CD4-positive, alpha-beta T cell treated with Interferon alpha-2 for 1 hour (primary cell): ENCODE data around the gene SPOCD1.
"Not testable (repeated sequence)": the region's sequence is repeated elsewhere in the genome, so short reads cannot be mapped to it uniquely, and the experiment has no call there.

Experiments used
- DNase-seq, 2 donors: peaks; one replicate each; pipeline ENCODE4 v3.0.0-alpha.2; 2020 to 2022

SPOCD1 gene

DNA sequence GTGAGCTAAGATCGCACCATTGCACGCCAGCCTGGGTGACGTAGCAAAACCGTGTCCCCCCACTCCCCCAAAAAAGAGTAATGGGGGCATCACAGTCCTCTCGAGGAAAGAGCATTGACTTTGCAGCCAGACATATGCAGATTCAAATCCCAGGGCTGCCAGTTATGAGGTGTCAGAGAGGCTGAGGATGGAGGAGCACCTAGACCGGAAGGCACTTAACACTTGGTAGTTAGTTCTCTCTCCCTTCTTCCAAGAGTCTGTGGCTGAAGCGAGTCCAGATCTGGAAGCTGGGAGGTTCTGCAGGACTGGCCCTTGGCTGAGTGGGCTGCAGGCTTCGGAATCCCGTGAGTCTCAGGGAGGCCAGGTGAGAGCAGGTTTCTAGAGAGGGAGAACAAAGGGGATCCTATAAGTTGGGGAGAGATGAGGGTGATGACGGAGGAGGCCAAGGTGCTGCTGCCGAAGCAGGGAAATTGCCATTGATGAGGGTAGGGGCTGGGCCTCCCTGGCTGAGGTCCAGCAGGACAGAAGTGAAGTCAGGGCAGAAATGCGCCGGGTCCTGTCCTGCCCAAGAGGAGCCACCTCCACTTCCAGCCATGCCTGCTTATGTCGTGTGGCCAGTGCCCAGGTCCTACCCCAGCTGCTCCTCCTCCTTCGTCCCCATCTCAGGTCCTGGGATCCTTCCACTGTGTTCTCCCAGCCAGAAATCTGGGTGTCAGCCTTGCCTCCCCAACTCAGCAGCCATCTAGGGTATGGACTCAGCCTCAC lies 13.3 kb upstream of the SPOCD1 start:
- no peak for DNase-seq

GRCh38 chr1:31828341-31828740 lies 12.5 kb upstream of the SPOCD1 start:
- DNase-seq, result no peak

- no peak for DNase-seq
These were observed 8.0 kb upstream of the SPOCD1 start for GRCh38 chr1:31823780-31824179.

DNA sequence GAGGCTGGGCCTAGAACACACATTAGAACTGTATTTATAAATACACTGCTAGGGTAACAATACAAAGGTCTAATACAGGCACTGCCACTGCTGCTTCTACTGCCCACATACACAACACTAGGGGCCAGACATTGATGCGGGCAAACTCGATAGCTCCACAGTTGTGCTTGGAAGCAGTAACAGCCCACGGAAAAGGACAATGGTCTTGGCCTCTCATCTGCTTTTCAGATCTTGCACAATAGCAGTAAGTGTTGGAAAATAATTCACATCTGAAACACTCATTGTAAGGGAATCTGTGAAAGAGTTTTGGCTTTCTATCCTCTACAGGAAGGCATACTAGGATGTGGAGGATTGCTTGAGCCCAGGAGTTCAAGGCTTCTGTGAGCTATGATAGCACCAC lies 6.9 kb upstream of the SPOCD1 start:
- no peak for DNase-seq

DNA sequence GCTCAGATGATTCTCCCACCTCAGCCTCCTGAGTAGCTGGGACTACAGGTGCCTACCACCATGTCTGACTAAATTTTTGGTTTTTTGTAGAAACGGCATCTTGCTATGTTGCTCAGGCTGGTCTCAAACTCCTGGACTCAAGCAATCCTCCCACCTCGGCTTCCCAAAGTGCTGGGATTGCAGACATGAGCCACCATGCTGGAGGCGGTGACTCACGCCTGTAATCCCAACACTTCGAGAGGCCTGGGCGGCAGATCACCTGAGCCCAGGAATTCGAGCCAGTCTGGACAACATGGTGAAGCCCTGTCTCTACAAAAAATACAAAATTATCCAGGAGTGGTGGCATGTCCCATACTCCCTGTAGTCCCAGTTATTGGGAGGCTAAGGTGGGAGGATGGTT lies 4.4 kb upstream of the SPOCD1 start:
- not testable (repeated sequence) for DNase-seq

DNA sequence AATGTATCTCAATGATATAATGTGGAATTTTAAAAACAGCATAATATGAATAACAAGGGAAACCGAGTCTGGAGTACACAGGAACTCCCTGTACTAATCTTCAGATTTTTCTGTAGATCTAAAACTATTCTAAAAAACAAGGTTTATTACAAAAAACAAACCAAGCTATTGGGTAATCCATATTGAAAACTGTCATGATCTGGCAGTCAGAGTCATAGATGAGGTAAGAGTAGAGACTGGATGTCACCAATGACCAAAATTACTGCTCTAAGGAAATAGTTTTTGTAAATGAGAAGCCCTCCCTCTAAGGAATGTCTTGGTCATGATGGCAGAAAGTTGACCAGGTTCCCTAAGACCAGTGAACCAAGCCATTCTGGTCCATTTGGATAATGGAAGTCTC lies 2.4 kb upstream of the SPOCD1 start:
- no peak for DNase-seq

- not testable (repeated sequence) for DNase-seq
These were observed 1.1 kb upstream of the SPOCD1 start for GRCh38 chr1:31816947-31817346.

DNA sequence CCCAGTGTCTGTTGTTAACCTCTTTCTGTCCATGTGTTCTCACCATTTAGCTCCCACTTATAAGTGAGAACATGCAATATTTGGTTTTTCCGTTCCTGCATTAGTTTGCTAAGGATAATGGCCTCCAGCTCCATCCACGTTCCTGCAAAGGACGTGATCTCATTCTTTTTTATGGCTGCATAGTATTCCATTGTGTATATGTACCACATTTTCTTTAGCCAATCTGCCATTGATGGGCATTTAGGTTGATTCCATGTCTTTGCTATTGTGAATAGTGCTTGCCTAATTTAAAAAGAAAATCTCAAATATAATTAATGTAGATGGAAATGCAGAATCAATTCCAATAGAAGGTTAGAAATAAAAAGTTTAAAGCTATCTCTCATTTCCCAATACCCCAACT lies 679 bp upstream of the SPOCD1 start:
- not testable (repeated sequence) for DNase-seq

DNA sequence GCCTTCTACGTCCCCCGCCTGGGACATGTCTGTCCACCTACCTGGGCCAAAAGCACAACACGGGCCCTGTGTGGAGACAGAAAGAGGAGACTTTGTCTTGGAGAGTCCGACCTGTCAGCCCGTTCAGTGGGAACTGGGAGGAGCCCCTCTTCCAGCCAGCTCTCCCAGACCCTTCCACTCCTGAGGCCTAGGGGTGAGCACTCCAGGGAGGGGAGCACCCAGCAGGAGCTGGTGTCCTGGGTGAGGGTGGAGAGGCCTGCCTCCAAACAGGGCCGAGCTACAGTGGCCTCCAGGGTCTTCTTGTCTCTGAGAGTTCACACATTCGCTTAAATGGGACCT lies 546 bp downstream of the SPOCD1 start:
- DNase-seq, result no peak

DNA sequence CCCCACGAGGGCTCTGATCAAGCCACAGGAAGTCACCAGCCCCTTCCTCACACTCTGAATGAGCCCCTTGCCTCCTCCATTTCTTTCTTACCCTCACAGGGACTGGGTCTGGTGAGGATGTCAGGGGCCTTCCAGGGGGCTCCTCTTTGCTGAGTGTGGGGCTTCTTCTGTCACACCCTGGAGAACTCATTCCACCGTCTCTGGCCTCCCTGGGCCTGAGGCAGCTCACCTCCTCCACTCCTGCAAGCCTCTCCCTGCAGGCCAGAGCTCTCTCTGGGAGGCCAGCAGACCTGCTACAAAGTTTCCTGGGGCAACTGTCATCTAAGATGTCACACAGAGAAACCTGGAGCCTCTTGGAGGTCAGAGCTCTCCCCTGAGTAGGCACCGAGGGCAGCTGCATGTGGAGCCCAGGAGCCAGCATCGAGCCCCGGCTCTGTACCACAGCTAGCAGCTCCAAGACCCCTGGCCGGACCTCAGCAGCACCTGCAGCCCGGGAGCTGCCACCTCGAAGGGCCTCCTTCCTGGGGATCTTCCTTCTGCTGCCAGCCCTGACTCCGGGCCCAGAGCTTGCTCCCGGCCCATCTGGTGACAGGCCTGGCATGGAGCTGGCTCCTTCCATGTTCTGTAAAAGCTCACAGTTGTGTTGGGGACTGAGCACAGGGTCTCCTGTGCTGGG lies 1.1 kb downstream of the SPOCD1 start:
- DNase-seq, result no peak

DNA sequence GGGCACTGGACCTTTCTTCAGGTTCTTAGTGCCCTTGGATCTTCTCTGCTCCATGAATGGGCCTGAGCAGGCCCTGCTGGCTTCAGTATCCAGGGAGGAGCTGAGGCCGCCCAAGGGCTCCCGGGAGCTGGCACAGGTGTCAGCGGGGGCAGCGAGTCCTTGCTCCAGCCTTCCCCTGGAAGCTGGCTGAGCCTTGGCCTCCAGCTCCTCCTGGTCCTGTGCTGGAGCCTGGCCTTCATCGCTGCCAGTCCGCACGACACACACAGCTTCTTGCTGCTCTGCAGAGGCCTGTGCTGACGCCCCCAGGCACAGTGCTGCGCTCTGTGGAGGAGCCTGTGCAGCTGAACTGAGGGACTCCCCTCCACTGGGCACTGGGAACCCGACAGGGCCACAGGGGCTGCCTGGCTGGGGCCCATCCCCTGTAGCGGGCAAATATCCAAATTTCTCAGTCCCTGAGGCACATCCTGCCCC lies 1.7 kb downstream of the SPOCD1 start:
- no peak for DNase-seq

DNA sequence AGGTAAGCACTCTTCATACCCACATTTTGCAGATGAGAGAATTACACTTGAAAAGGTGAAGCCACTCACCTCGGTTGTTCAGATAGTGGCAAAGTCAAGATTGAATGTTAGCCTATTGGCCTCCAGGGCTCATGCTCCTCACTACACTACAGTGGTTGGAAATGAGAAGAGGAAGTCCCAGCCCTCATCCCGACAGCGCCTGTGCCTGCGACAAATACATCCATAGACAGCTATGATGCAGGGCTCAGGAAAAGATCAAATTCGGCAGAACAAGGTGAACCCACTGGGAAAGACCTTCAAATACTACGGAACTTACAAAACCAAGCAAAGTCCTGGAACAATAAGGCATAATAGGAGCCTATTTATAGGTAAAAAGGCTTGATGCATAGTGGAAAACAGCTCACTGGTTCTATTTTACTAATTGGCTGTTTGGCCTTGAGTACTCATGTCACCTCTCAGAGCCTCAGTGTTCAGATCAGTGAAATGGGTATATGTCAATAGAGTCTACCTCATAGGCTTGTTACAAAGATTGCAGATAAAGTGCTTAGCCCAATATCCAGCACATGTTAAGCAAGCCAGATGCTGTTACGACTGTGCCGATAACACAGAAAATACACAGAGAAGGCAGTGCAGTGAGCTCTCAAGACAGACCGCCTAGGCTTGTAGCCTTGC lies 3.5 kb downstream of the SPOCD1 start:
- no peak for DNase-seq

- DNase-seq, result no peak
These were observed 4.2 kb downstream of the SPOCD1 start for GRCh38 chr1:31811605-31812004.

- DNase-seq, result no peak
These were observed 6.1 kb downstream of the SPOCD1 start for GRCh38 chr1:31809698-31810097.

- no peak for DNase-seq
These were observed 8.4 kb downstream of the SPOCD1 start for GRCh38 chr1:31807273-31808048.

- DNase-seq, result no peak
These were observed 10.5 kb downstream of the SPOCD1 start for GRCh38 chr1:31805318-31805717.

GRCh38 chr1:31804098-31804497 lies 11.7 kb downstream of the SPOCD1 start:
- DNase-seq, result no peak

GRCh38 chr1:31803610-31804009 lies 12.2 kb downstream of the SPOCD1 start:
- DNase-seq, result no peak

- DNase-seq, result no peak
These were observed 13.4 kb downstream of the SPOCD1 start for GRCh38 chr1:31802190-31803150.

- DNase-seq, result no peak
These were observed 14.4 kb downstream of the SPOCD1 start for GRCh38 chr1:31801458-31801857.

DNA sequence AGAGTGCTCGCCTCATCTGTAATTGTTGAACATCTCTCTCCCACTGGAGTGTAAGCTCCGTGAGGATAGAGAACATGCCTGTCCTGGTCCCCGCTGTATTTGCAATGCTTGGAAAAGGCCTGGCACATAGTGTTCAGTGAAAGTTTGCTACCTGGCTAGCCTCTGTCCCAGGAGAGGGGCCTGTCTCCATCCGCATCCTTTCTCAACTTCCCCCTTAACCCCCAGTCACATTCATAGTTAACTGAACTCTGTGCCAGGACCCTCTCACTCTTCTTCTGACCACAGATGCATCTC lies 15.2 kb downstream of the SPOCD1 start:
- DNase-seq, result no peak
